Aorta (tissue), 5 donors: Measurements from ENCODE around the gene NAAA. TPM values are rescaled to one million over a fixed set of nuclear protein-coding genes. Genes with fewer than 3 reads are reported as not detected.
"Not testable (repeated sequence)": the region's sequence is repeated elsewhere in the genome, so short reads cannot be mapped to it uniquely, and the experiment has no call there.

Experiments used
- ATAC-seq: fragments of 200-7000 bp; cut with Tn5 transposase; one replicate; pipeline ENCODE4 v1.9.1; 2022; ENCODE audit warnings: moderate library complexity; ENCODE audit not compliant: low FRiP score
- DNase-seq, 2 donors: peaks; one replicate each; pipeline ENCODE4 v3.0.0-alpha.2; 2020
- H3K27ac ChIP-seq, 2 donors: one replicate each; pipeline ENCODE4 v1.5.1; 2013; ENCODE audit warnings: low read length in 2 of 2, mild to moderate bottlenecking in 2 of 2, moderate library complexity in 2 of 2, control low read depth in 1 of 2, inconsistent platforms in 1 of 2, low read depth in 1 of 2
- H3K27me3 ChIP-seq, 2 donors: one replicate each; pipeline ENCODE4 v1.6.1; 2013; ENCODE audit warnings: control low read depth in 1 of 2, low read length in 1 of 2, mild to moderate bottlenecking in 1 of 2, moderate library complexity in 1 of 2; ENCODE audit not compliant: insufficient read depth in 2 of 2, control insufficient read depth in 1 of 2
- H3K36me3 ChIP-seq, 2 donors: one replicate each; pipeline ENCODE4 v1.6.1; 2013; ENCODE audit warnings: control low read depth in 1 of 2, low read length in 1 of 2, mild to moderate bottlenecking in 1 of 2; ENCODE audit not compliant: insufficient read depth in 2 of 2, control insufficient read depth in 1 of 2
- H3K4me1 ChIP-seq, 2 donors: one replicate each; pipeline ENCODE4 v1.6.1; 2013; ENCODE audit warnings: low read length in 2 of 2, control low read depth in 1 of 2, mild to moderate bottlenecking in 1 of 2, moderate library complexity in 1 of 2; ENCODE audit not compliant: insufficient read depth in 2 of 2, control insufficient read depth in 1 of 2
- H3K4me3 ChIP-seq, 2 donors: one replicate each; pipeline ENCODE4 v1.5.1; 2013; ENCODE audit warnings: low read length in 2 of 2, control low read depth in 1 of 2, mild to moderate bottlenecking in 1 of 2
- H3K9me3 ChIP-seq: one replicate; pipeline ENCODE4 v1.6.1; 2013; ENCODE audit warnings: mild to moderate bottlenecking, low read length; ENCODE audit not compliant: control insufficient read depth
- WGBS, 2 donors: extraction: QIAGEN DNeasy Blood & Tissue Kit; methylation state at CpG; one replicate each; pipeline ENCODE4 v1.1.7; 2013; 5-methylcytosine and 5-hydroxymethylcytosine counted together
- intact Hi-C, 2 donors: fragments of 100-400 bp; cut with DNase I; formaldehyde crosslinking; loops; one replicate each; pipeline versions ENCODE4 v1.14.2 to v1.15.0; 2022
- polyA plus RNA-seq, 2 donors: library from polyadenylated mRNA; stranded (reverse); fragments of 200-250 nt; gene quantifications; one replicate each; pipeline ENCODE4 v1.2.3, GENCODE V29; 2013
- total RNA-seq, 2 donors: library from RNA; stranded (reverse); fragmentation: NEBNext Ultra II Directional; extraction: Animal tissue kit (Norgen Biotek cat#: 25700); gene quantifications; one replicate each; pipeline ENCODE4 v1.2.1, GENCODE V29; 2021
- donor health status: healthy with polysubstance abuse.
- donor health status: Bipolar disorder and iron deficiency.
- donor health status: DM: no; HTN: no; CAD: no.
- donor health status: DM: no; HTN: no; CAD: no.
- donor health status: DM: yes; HTN: yes; CAD: no.

The NAAA gene
- total and polyA plus RNA-seq, 4 donors = 24.8 to 41.4 (median 26.6) TPM

DNA sequence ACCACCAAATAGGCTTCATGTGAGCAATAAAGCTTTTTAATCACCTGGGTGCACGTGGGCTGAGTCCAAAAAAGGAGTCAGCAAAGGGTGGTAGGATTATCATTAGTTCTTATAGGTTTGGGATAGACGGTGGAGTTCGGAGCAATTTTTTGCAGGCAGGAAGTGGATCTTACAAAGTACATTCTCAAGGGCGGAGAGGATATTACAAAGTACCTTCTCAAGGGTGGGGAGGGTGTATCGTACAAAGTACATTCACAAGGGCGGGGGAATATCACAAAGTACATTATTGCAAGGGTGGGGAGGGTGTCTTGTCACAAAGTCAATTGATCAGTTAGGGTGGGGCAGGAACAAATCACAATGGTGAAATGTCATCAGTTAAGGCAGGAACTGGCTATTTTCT is 30.0 kb downstream of the NAAA start:
- H3K9me3 ChIP-seq, H3K27me3 ChIP-seq, DNase-seq, ATAC-seq, intact Hi-C loops, H3K36me3 ChIP-seq, H3K27ac ChIP-seq, H3K4me1 ChIP-seq, H3K4me3 ChIP-seq: not testable (repeated sequence)
- 95 to 96% methylated on average over 6 of the region's 6 CpGs for WGBS, 2 donors

DNA sequence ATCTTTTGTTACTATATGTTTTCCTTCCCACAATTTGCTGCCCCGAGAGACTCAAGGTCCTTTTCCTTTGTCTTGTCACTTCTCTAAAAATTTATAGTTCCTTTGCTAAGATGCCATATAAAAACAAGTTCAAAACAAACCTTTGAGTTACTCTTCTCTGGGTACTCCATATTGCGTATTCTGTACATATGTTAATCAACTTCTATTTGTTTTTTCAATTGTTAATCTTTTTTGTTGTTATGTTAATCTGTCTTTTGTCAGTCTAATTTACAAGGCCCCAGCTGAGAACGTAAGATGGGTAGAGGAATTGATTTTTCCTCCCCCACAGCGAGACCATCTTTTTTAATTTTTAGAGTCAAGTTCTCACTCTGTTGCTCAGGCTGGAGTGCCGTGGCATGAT is 31.4 kb downstream of the NAAA start:
- Histone ChIP-seq H3K27me3 (no peaks in the 10 kb centered on the region), H3K9me3 (no peaks in the 10 kb centered on the region), H3K36me3 (no peaks in the 10 kb centered on the region), H3K27ac (no peak overlapping the region), H3K4me1 (no peaks in the 10 kb centered on the region), H3K4me3 (no peak overlapping the region)
- WGBS, 2 donors = 89 to 90% methylated on average over 5 of the region's 5 CpGs
- DNase-seq = no peak
- no peak for ATAC-seq
- intact Hi-C loops = no loop called here

DNA sequence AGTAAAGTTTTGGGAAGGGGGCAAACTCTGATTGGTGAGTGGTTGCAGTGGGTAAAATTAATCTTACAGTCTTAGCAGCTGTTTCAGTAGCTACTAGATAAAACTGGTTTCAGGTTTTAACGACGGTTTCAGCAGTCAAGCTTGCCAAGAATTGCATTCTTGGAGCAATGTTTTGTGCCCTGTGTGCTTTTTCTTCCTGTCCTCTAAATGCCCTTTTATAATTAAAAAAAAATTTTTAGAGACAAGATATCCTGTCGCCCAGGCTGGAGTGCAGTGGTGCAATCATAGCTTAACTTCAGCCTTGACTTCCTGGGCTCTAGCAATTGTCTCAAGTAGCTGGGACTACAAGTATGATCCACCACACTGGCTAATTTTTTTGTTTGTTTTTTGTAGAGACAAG is 32.3 kb downstream of the NAAA start:
- H3K9me3 ChIP-seq = no peaks in the 10 kb centered on the region
- no peaks in the 10 kb centered on the region for H3K27me3 ChIP-seq
- H3K27ac ChIP-seq = no peak overlapping the region
- 3 to 5% methylated on average over 3 of the region's 3 CpGs for WGBS, 2 donors
- no peak for DNase-seq
- intact Hi-C loops = no loop called here
- H3K4me1 ChIP-seq = no peaks in the 10 kb centered on the region
- H3K4me3 ChIP-seq = no peak overlapping the region
- ATAC-seq = no peak
- H3K36me3 ChIP-seq = no peaks in the 10 kb centered on the region

DNA sequence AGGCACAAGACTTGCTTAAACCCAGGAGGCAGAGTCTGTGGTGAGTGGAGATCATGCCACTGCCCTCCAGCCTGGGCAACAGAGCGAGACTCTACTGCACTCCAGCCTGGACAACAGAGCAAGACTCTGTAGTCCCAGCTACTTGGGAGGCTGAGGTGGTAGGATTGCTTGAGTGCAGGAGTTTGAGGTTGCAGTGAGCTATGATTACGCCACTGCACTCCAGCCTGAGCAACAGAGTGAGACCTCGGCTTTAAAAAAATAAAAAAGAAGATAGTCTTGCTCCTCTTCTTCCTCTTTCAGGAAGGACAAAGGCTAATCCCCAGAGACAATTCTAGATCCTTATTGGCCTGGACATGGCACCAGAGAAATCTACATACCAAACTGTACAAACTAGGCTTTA is 32.8 kb downstream of the NAAA start:
- Histone ChIP-seq H3K27me3 (no peaks in the 10 kb centered on the region), H3K9me3 (no peaks in the 10 kb centered on the region), H3K4me1 (no peaks in the 10 kb centered on the region), H3K27ac (no peak overlapping the region), H3K4me3 (no peak overlapping the region), H3K36me3 (no peaks in the 10 kb centered on the region)
- intact Hi-C loops = no loop called here
- DNase-seq (no peak), ATAC-seq (no peak)
- 81 to 85% methylated on average over 3 of the region's 3 CpGs for WGBS, 2 donors

DNA sequence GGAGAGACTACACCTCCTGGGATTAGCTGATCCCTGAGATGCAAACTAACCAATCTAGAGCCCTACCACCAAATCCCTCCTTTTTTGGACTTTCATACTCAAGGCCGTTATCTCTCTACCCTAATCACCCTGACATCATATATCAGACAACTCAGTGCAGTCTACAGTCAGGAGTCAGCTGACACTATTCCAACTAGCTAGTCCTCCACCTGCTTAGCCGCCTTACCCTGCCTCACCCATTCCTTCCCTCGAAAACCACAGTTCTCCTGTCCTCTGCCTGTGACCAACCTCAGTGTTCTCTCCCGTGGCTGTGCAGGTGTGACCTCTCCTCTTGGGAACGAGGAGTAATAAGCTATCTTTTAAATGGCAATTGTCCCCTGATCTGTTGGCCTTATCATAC is 36.7 kb downstream of the NAAA start:
- intact Hi-C loops = no loop called here
- 88 to 89% methylated on average over 5 of the region's 5 CpGs for WGBS, 2 donors
- no peak overlapping the region for H3K27ac ChIP-seq
- no peaks in the 10 kb centered on the region for H3K9me3 ChIP-seq
- DNase-seq (no peak), ATAC-seq (no peak)
- no peaks in the 10 kb centered on the region for H3K36me3 ChIP-seq
- peaks cover 0 to 2% of the 10 kb centered on the region in 2 donors for H3K4me1 ChIP-seq
- H3K27me3 ChIP-seq = no peaks in the 10 kb centered on the region
- no peak overlapping the region for H3K4me3 ChIP-seq

DNA sequence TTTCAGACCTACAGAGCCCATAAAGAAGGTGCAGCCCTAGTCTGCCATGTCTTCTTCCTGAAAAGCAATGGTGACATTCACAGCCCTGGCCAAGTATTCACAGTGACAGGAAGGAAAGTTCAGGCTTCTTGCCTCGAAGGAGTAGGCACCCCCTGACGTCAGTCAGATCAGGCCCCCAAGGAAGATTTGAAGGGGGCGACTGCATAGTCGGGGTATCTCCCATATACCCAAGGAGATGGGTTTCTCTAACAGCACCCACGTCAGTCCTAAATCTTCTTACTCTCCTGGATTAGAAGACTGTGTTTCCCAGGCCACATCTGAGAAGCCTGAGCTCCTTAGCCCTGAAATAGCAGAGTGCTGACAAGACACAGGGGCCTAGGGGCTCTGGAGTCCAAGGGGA is 38.5 kb downstream of the NAAA start, which contains the start of gene PPEF2:
Gene PPEF2 (minus strand): TSS at position 101 of the 400 bp plus-strand sequence. CDS start 6,127 bp downstream, outside the sequence.
- no peaks in the 10 kb centered on the region for H3K27me3 ChIP-seq
- H3K27ac ChIP-seq = no peak within 1 kb of the TSS
- intact Hi-C loops = no loop called here
- ATAC-seq (no peak), DNase-seq (no peak)
- peaks cover 0 to 2% of the 10 kb centered on the region in 2 donors for H3K4me1 ChIP-seq
- WGBS, 2 donors = 78 to 86% methylated on average over 5 of the region's 5 CpGs
- no peak within 1 kb of the TSS for H3K4me3 ChIP-seq
- no peaks in the 10 kb centered on the region for H3K36me3 ChIP-seq
- no peaks in the 10 kb centered on the region for H3K9me3 ChIP-seq

DNA sequence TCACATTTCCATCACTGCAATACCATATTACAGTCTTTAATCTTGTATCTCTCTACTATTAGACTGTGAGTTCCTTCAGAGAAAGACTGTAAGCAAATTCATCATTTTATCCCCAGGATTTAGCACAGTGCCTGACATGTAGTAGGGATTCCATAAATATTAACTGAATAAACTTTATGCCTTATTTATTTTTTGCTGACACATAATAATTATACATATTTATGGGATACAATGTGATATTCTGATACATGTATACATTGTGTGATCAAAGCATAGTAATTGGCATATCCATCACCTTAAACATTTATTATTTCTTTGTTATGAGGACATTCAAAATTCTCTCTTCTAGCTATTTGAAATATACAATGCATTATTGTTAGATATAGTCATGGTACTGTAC is 42.3 kb downstream of the NAAA start:
- Histone ChIP-seq H3K36me3 (no peaks in the 10 kb centered on the region), H3K27me3 (no peaks in the 10 kb centered on the region), H3K4me3 (no peak overlapping the region), H3K4me1 (peaks cover 0 to 2% of the 10 kb centered on the region in 2 donors), H3K9me3 (no peaks in the 10 kb centered on the region), H3K27ac (no peak overlapping the region)
- intact Hi-C loops = loop anchor here in 1 of 2 donors (10.0 kb wide), 1 partner anchor 46 kb away; the partner anchor contains the start of gene NAAA
- ATAC-seq (no peak), DNase-seq (no peak)

DNA sequence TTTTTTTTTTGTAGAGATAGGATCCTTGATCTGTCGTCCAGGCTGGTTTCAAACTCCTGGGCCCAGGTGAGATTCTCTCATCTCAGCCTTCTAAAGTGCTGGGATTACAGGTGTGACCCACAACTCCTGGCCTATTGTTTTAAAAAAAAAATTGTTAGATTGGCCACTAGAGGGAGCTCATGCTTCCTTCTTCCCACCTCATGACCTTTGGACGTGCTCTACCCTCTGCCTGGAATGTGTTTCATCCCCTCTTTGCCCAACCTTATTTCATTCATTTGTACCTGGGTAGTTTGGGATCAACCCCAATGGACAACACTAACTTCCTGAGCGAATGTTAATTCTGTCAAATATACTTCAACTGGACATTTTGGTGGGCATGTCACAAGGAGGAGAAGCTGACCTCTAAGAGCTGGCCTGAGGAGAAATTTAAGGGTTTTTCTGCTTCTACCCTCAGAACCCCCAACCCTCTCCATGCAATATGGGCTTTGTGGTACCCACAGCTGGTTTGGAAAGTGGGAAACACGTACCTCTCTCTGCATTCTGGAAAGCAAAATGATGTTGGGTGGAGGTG is 45.0 kb downstream of the NAAA start:
- WGBS, 2 donors = 48 to 53% methylated on average over 4 of the region's 4 CpGs
- no peak for ATAC-seq
- intact Hi-C loops = loop anchor here in 1 of 2 donors (10.0 kb wide), 1 partner anchor 49 kb away; the partner anchor contains the start of gene NAAA

DNA sequence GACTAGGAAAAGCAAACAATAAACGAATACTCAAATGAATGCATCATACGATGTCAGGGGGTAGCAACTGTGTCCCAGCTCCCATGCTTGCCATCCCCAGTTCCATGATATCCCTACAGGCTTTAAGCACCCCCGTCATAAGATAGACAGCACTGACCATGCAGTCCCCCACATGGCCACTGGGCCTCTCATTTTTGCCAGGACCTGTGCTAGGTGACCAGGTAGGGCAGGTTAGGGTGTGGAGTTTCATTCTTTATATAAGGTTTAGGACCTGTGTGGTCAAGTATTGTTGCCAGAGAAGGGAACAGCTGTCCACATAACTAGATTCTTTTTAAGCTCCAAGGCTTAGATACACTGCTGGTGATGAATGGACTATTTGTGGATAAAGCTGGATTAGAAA is 48.3 kb downstream of the NAAA start:
- Histone ChIP-seq H3K4me3 (no peak overlapping the region), H3K27ac (no peak overlapping the region), H3K9me3 (no peaks in the 10 kb centered on the region), H3K27me3 (no peaks in the 10 kb centered on the region), H3K4me1 (no peaks in the 10 kb centered on the region), H3K36me3 (no peaks in the 10 kb centered on the region)
- DNase-seq = no peak
- intact Hi-C loops = loop anchor here in 1 of 2 donors (10.0 kb wide), 1 partner anchor 52 kb away; the partner anchor contains the start of gene NAAA
- 78% methylated on average over 3 of the region's 3 CpGs for WGBS, 2 donors
- ATAC-seq = no peak

More for the DNA sequence above, 45.0 kb downstream of the NAAA start:
- H3K4me1 ChIP-seq = no peaks in the 10 kb centered on the region
- no peaks in the 10 kb centered on the region for H3K27me3 ChIP-seq
- no peaks in the 10 kb centered on the region for H3K36me3 ChIP-seq
- H3K27ac ChIP-seq = no peak overlapping the region
- no peaks in the 10 kb centered on the region for H3K9me3 ChIP-seq
- no peak for DNase-seq
- no peak overlapping the region for H3K4me3 ChIP-seq
